Measurements from ENCODE around the gene DYNLRB2. TPM values are rescaled to one million over a fixed set of nuclear protein-coding genes. Genes with fewer than 3 reads are reported as not detected.

DYNLRB2 gene
- total RNA-seq (2.7 TPM), polyA plus RNA-seq (ENCODE audit: insufficient read depth, low read depth, low replicate concordance) (22.1 TPM)
- long read RNA-seq, donor 1, partial matches to known transcripts = 0 of 4 reads
- long read RNA-seq, donor 1, other reads (novel, unspliced or antisense) = 0 of 4 reads
- long read RNA-seq, donor 2, transcript DYNLRB2-201 (4 exons, 497 nt) = major isoform, 5 of 5 reads
- long read RNA-seq, donor 2, partial matches to known transcripts = 0 of 5 reads
- long read RNA-seq, donor 2, other reads (novel, unspliced or antisense) = 0 of 5 reads
- long read RNA-seq, donor 3, transcript DYNLRB2-201 (4 exons, 497 nt) = major isoform, 7 of 7 reads
- long read RNA-seq, donor 3, partial matches to known transcripts = 0 of 7 reads
- long read RNA-seq, donor 3, other reads (novel, unspliced or antisense) = 0 of 7 reads
- long read RNA-seq, donor 4, partial matches to known transcripts = 0 of 2 reads
- long read RNA-seq, donor 4, other reads (novel, unspliced or antisense) = 0 of 2 reads
- long read RNA-seq, donor 5, partial matches to known transcripts = 0 of 1 reads
- long read RNA-seq, donor 5, other reads (novel, unspliced or antisense) = 0 of 1 reads
- long read RNA-seq, donor 6, transcript DYNLRB2-201 (4 exons, 497 nt) = major isoform, 11 of 12 reads
- long read RNA-seq, donor 6, partial matches to known transcripts = 0 of 12 reads
- long read RNA-seq, donor 6, other reads (novel, unspliced or antisense) = 0 of 12 reads
- long read RNA-seq, donor 7, partial matches to known transcripts = 0 of 5 reads
- long read RNA-seq, donor 7, other reads (novel, unspliced or antisense) = 2 of 5 reads
- long read RNA-seq, donor 8, transcript DYNLRB2-201 (4 exons, 497 nt) = major isoform, 5 of 5 reads
- long read RNA-seq, donor 8, partial matches to known transcripts = 0 of 5 reads
- long read RNA-seq, donor 8, other reads (novel, unspliced or antisense) = 0 of 5 reads
- long read RNA-seq, donor 9, partial matches to known transcripts = 0 of 2 reads
- long read RNA-seq, donor 9, other reads (novel, unspliced or antisense) = 0 of 2 reads
- long read RNA-seq, donor 10, partial matches to known transcripts = 0 of 2 reads
- long read RNA-seq, donor 10, other reads (novel, unspliced or antisense) = 0 of 2 reads

GRCh38 chr16:80540516-80541305, at the start of gene DYNLRB2:
Gene DYNLRB2, plus strand, starts transcription at chr16:80540993. Its CDS starts 84 bp downstream, at chr16:80541077.
- FAIRE-seq = no peak
- intact Hi-C loops (cut with DNase I) = no loop called here
- peak within 1 kb of the TSS in 1 of 2 donors; percentile 26 for H3K27ac ChIP-seq (ENCODE audit: low read depth in 2 of 2, low read length in 2 of 2)
- DNase-seq = peak; percentile 95 to 98 (median 97)
- TF ChIP-seq CTCF (IDR thresholded peaks at IDR 0.05; ENCODE audit: borderline replicate concordance, extremely low read depth, insufficient read depth) = no peak
- no peaks in the 10 kb centered on the region for H3K27me3 ChIP-seq (ENCODE audit: control insufficient read depth, insufficient read depth, low read length)
- peak within 1 kb of the TSS; percentile 4 to 96 (median 47) for H3K9ac ChIP-seq (ENCODE audit: low read length in 3 of 3)
- peak within 1 kb of the TSS; percentile 74 to 98 (median 95) for H3K4me3 ChIP-seq (ENCODE audit: low read length in 3 of 3)
- no peaks in the 10 kb centered on the region for H3K9me3 ChIP-seq (ENCODE audit: control insufficient read depth in 2 of 3, insufficient read depth in 1 of 3, low read length in 3 of 3)
- H3K36me3 ChIP-seq (ENCODE audit: control insufficient read depth in 2 of 3, insufficient read depth in 3 of 3, low read length in 3 of 3) = no peaks in the 10 kb centered on the region
- H3K4me1 ChIP-seq (ENCODE audit: control insufficient read depth in 2 of 3, insufficient read depth in 2 of 3, low read depth in 1 of 3, low read length in 3 of 3) = peaks cover 0 to 6% (median 0%) of the 10 kb centered on the region in 3 donors

GRCh38 chr16:80500116-80500859, 40.5 kb upstream of the DYNLRB2 start:
- Histone ChIP-seq H3K9ac (ENCODE audit: low read length in 3 of 3) (no peak overlapping the region), H3K27me3 (ENCODE audit: control insufficient read depth, insufficient read depth, low read length) (no peaks in the 10 kb centered on the region), H3K27ac (ENCODE audit: low read depth in 2 of 2, low read length in 2 of 2) (no peak overlapping the region), H3K36me3 (ENCODE audit: control insufficient read depth in 2 of 3, insufficient read depth in 3 of 3, low read length in 3 of 3) (no peaks in the 10 kb centered on the region), H3K4me3 (ENCODE audit: low read length in 3 of 3) (no peak overlapping the region), H3K9me3 (ENCODE audit: control insufficient read depth in 2 of 3, insufficient read depth in 1 of 3, low read length in 3 of 3) (peaks cover 0 to 2% (median 0%) of the 10 kb centered on the region in 3 donors), H3K4me1 (ENCODE audit: control insufficient read depth in 2 of 3, insufficient read depth in 2 of 3, low read depth in 1 of 3, low read length in 3 of 3) (no peaks in the 10 kb centered on the region)
- FAIRE-seq (no peak), DNase-seq (no peak)
- TF ChIP-seq CTCF (IDR thresholded peaks at IDR 0.05; ENCODE audit: borderline replicate concordance, extremely low read depth, insufficient read depth) = no peak
- intact Hi-C loops (cut with DNase I) = no loop called here
